B cell (primary cell): ENCODE results near the gene APOBEC3C. TPM values are rescaled to one million over a fixed set of nuclear protein-coding genes. Genes with fewer than 3 reads are reported as not detected.

Source experiments
- ATAC-seq: fragments of 200-7000 bp; cut with Tn5 transposase; one replicate; pipeline ENCODE4 v1.10.0; 2021; ENCODE audit warnings: low read depth, mild to moderate bottlenecking, moderate number of reproducible peaks, moderate library complexity
- CTCF ChIA-PET: fragments of 350-600 bp; sonication (Branson Sonifier 250); formaldehyde crosslinking; loops from one replicate; lab custom pipeline; 2021; ENCODE audit warnings: antibody characterized with exemption, inconsistent platforms; lab: Charles Lee
- POLR2A ChIA-PET: fragments of 350-600 bp; sonication (Branson Sonifier 250); formaldehyde crosslinking; loops from one replicate; lab custom pipeline; 2021; ENCODE audit warnings: antibody characterized with exemption; lab: Charles Lee
- DNase-seq: peaks from one replicate; pipeline ENCODE4 v3.0.0; 2013
- H2AFZ ChIP-seq: 2 replicates; pipeline ENCODE4 v1.6.1; 2012; ENCODE audit warnings: mild to moderate bottlenecking, low read depth, low read length; ENCODE audit not compliant: insufficient read depth, poor library complexity, severe bottlenecking
- H3K27ac ChIP-seq, 2 donors: 1 replicate in 1 of 2; 2 replicates in 1 of 2; pipeline ENCODE4 v1.5.1; 2012 to 2013; ENCODE audit warnings: low read length in 2 of 2, mild to moderate bottlenecking in 2 of 2, moderate library complexity in 1 of 2
- H3K27me3 ChIP-seq, 4 experiments: fragments of 200-600 bp in 1 of 4; sonication (generic) in 1 of 4; replicated peaks in 1 of 4; 1 replicate in 2 of 4; 2 replicates in 2 of 4; pipeline versions ENCODE4 v1.6.1 to v1.7.0; 2013 to 2016; ENCODE audit warnings: low read length in 3 of 4, mild to moderate bottlenecking in 2 of 4, mixed read lengths in 1 of 4, moderate library complexity in 1 of 4; ENCODE audit not compliant: insufficient read depth in 4 of 4, control insufficient read depth in 3 of 4; ENCODE audit errors: control extremely low read depth in 1 of 4
- H3K36me3 ChIP-seq, 2 experiments: replicated peaks in 1 of 2; 1 replicate in 1 of 2; 2 replicates in 1 of 2; pipeline versions ENCODE4 v1.6.1 to v1.7.1; 2013; ENCODE audit warnings: low read length in 1 of 2; ENCODE audit not compliant: insufficient read depth in 2 of 2, control insufficient read depth in 1 of 2; ENCODE audit errors: control extremely low read depth in 1 of 2, extremely low read depth in 1 of 2
- H3K4me1 ChIP-seq, 2 donors: fragments of 200-600 bp in 1 of 2; sonication (generic) in 1 of 2; 1 replicate in 1 of 2; 2 replicates in 1 of 2; pipeline versions ENCODE4 v1.5.1 to v1.6.1; 2013 to 2017; ENCODE audit warnings: low read length in 2 of 2; ENCODE audit not compliant: control insufficient read depth in 2 of 2, insufficient read depth in 2 of 2
- H3K4me2 ChIP-seq: replicated peaks from 2 replicates; pipeline ENCODE3; 2012; ENCODE audit warnings: mild to moderate bottlenecking, low read depth, low read length; ENCODE audit not compliant: poor library complexity, severe bottlenecking
- H3K4me3 ChIP-seq, 5 experiments: fragments of 200-600 bp in 1 of 5; sonication (generic) in 1 of 5; 1 replicate in 3 of 5; 2 replicates in 2 of 5; pipeline versions ENCODE4 v1.5.1 to v1.7.0; 2011 to 2016; ENCODE audit warnings: low read length in 4 of 5, mild to moderate bottlenecking in 4 of 5, low read depth in 2 of 5, control low read depth in 1 of 5, moderate library complexity in 1 of 5; ENCODE audit not compliant: insufficient read depth in 1 of 5; ENCODE audit errors: control extremely low read depth in 1 of 5, extremely low read depth in 1 of 5
- H3K79me2 ChIP-seq: fragments of 200-600 bp; sonication (generic); one replicate; pipeline ENCODE4 v1.6.0; 2016; ENCODE audit warnings: low read length; ENCODE audit not compliant: control insufficient read depth, insufficient read depth
- H3K9ac ChIP-seq: fragments of 200-600 bp; sonication (generic); 2 replicates; pipeline ENCODE4 v1.6.1; 2017; ENCODE audit warnings: mild to moderate bottlenecking, low read length, moderate library complexity
- H3K9me3 ChIP-seq, 3 donors: one replicate each; pipeline versions ENCODE4 v1.6.1 to v1.7.1; 2013; ENCODE audit warnings: low read length in 2 of 3; ENCODE audit not compliant: control insufficient read depth in 2 of 3, insufficient read depth in 1 of 3; ENCODE audit errors: control extremely low read depth in 1 of 3
- H4K20me1 ChIP-seq: 2 replicates; pipeline ENCODE4 v1.6.0; 2012; ENCODE audit warnings: mild to moderate bottlenecking, low read length; ENCODE audit not compliant: insufficient read depth, control insufficient read depth, poor library complexity, severe bottlenecking
- H3K27ac Mint-ChIP-seq: one replicate; pipeline ENCODE4 v1.8.0; 2021; ENCODE audit warnings: mixed read lengths
- H3K27me3 Mint-ChIP-seq: one replicate; pipeline ENCODE4 v1.8.0; 2021; ENCODE audit warnings: mixed read lengths
- H3K4me1 Mint-ChIP-seq: one replicate; pipeline ENCODE4 v1.8.0; 2021; ENCODE audit warnings: mixed read lengths
- H3K4me3 Mint-ChIP-seq: one replicate; pipeline ENCODE4 v1.8.0; 2021; ENCODE audit warnings: mixed read lengths
- H3K9me3 Mint-ChIP-seq: one replicate; pipeline ENCODE4 v1.8.0; 2022; ENCODE audit warnings: mixed read lengths; ENCODE audit not compliant: insufficient read depth
- CTCF ChIP-seq: fragments of 200-600 bp; IDR thresholded peaks from one replicate; pipeline ENCODE4 v1.8.0; 2022; ENCODE audit warnings: antibody characterized with exemption, mild to moderate bottlenecking
- EZH2 ChIP-seq: IDR thresholded peaks from 2 replicates; pipeline ENCODE4 v1.6.1; 2012; ENCODE audit warnings: borderline replicate concordance, low read depth, mild to moderate bottlenecking, moderate library complexity, low read length; ENCODE audit not compliant: insufficient read depth, poor library complexity, severe bottlenecking
- WGBS: methylation state at CpG from one replicate; pipeline ENCODE4 v1.1.5; 2013; ENCODE audit warnings: missing lambda C conversion rate; ENCODE audit not compliant: insufficient coverage; 5-methylcytosine and 5-hydroxymethylcytosine counted together
- intact Hi-C: fragments of 100-400 bp; cut with micrococcal nuclease; formaldehyde crosslinking; loops from one replicate; pipeline ENCODE4 v1.10.0; 2022
- polyA plus RNA-seq: library from polyadenylated mRNA; depleted of rRNA; stranded (reverse); fragments of >200 nt; gene quantifications from 2 replicates; pipeline ENCODE4 v1.2.3, GENCODE V29; 2012
- total RNA-seq, 2 donors: library from RNA; stranded (reverse); fragments of 120-200 nt in 1 of 2; gene quantifications; 1 replicate in 1 of 2; 2 replicates in 1 of 2; pipeline versions ENCODE4 v1.2.3 to v1.2.4, GENCODE V29; 2013 to 2022

Gene APOBEC3C
- total and polyA plus RNA-seq, 2 donors (not counting 1 experiment from before 2014, with no cell fraction given): 45.5 to 107 TPM

GRCh38 chr22:38996105-38996504 lies 18.0 kb upstream of the APOBEC3C start:
- no peak for DNase-seq
- H3K79me2 ChIP-seq: no peaks in the 10 kb centered on the region
- ATAC-seq: no peak
- Mint-ChIP-seq H3K9me3 (no peaks in the 10 kb centered on the region), H3K27ac (no peak overlapping the region), H3K27me3 (peaks cover 20% of the 10 kb centered on the region), H3K4me3 (no peak overlapping the region), H3K4me1 (peaks cover 5% of the 10 kb centered on the region)
- no peak overlapping the region for H3K4me2 ChIP-seq
- no peaks in the 10 kb centered on the region for H3K36me3 ChIP-seq
- H2AFZ ChIP-seq: no peak overlapping the region
- CTCF ChIA-PET: interaction anchor here (1.5 kb wide), 2 partner anchors 23 to 103 kb away, joined by 3 to 4 read pairs; no protein-coding TSS in a partner anchor
- TF ChIP-seq EZH2 (no peak), CTCF (no peak)
- peaks cover 0 to 12% (median 0%) of the 10 kb centered on the region in 3 donors for H3K9me3 ChIP-seq
- POLR2A ChIA-PET: no interaction called here
- intact Hi-C loops: no loop called here
- H4K20me1 ChIP-seq: no peaks in the 10 kb centered on the region
- peaks cover 0 to 13% (median 0%) of the 10 kb centered on the region in 4 experiments for H3K27me3 ChIP-seq
- no peak overlapping the region for H3K27ac ChIP-seq
- 69% methylated on average over 6 of the region's 6 CpGs for WGBS
- no peak overlapping the region for H3K4me3 ChIP-seq
- no peaks in the 10 kb centered on the region for H3K4me1 ChIP-seq
- H3K9ac ChIP-seq: no peak overlapping the region

- H3K4me3 Mint-ChIP-seq: no peak overlapping the region
- peaks cover 0 to 12% (median 0%) of the 10 kb centered on the region in 3 donors for H3K9me3 ChIP-seq
- CTCF ChIA-PET: interaction anchor here (1.0 kb wide), 1 partner anchor 10 kb away, joined by 3 read pairs; no protein-coding TSS in a partner anchor
These were observed 16.5 kb upstream of the APOBEC3C start for GRCh38 chr22:38997518-38997917.

More at GRCh38 chr22:38997518-38997917, 16.5 kb upstream of the APOBEC3C start:
- intact Hi-C loops: no loop called here
- Mint-ChIP-seq H3K9me3 (no peaks in the 10 kb centered on the region), H3K27me3 (peaks cover 20% of the 10 kb centered on the region), H3K4me1 (peaks cover 5% of the 10 kb centered on the region), H3K27ac (no peak overlapping the region)
- Histone ChIP-seq H3K27me3 (peaks cover 0 to 13% (median 0%) of the 10 kb centered on the region in 4 experiments), H3K4me2 (no peak overlapping the region), H2AFZ (no peak overlapping the region), H3K4me1 (peaks cover 0 to 2% of the 10 kb centered on the region in 2 donors), H3K27ac (no peak overlapping the region), H3K36me3 (no peaks in the 10 kb centered on the region), H3K4me3 (no peak overlapping the region), H3K79me2 (no peaks in the 10 kb centered on the region), H4K20me1 (no peaks in the 10 kb centered on the region), H3K9ac (no peak overlapping the region)
- ATAC-seq (no peak), DNase-seq (no peak)
- TF ChIP-seq CTCF (no peak), EZH2 (no peak)
- POLR2A ChIA-PET: no interaction called here
- WGBS: 83% methylated on average over 1 of the region's 3 CpGs
